IPS DF 4.7 (cell line): ENCODE results near the gene IL4I1.
"Not testable (repeated sequence)": the region's sequence is repeated elsewhere in the genome, so short reads cannot be mapped to it uniquely, and the experiment has no call there.

Experiments
- DNase-seq: peaks from one replicate; pipeline ENCODE4 v3.0.0-alpha.2; 2013; ENCODE audit warnings: low spot score; ENCODE audit errors: extremely low read depth

The IL4I1 gene, protein sequence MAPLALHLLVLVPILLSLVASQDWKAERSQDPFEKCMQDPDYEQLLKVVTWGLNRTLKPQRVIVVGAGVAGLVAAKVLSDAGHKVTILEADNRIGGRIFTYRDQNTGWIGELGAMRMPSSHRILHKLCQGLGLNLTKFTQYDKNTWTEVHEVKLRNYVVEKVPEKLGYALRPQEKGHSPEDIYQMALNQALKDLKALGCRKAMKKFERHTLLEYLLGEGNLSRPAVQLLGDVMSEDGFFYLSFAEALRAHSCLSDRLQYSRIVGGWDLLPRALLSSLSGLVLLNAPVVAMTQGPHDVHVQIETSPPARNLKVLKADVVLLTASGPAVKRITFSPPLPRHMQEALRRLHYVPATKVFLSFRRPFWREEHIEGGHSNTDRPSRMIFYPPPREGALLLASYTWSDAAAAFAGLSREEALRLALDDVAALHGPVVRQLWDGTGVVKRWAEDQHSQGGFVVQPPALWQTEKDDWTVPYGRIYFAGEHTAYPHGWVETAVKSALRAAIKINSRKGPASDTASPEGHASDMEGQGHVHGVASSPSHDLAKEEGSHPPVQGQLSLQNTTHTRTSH

DNA sequence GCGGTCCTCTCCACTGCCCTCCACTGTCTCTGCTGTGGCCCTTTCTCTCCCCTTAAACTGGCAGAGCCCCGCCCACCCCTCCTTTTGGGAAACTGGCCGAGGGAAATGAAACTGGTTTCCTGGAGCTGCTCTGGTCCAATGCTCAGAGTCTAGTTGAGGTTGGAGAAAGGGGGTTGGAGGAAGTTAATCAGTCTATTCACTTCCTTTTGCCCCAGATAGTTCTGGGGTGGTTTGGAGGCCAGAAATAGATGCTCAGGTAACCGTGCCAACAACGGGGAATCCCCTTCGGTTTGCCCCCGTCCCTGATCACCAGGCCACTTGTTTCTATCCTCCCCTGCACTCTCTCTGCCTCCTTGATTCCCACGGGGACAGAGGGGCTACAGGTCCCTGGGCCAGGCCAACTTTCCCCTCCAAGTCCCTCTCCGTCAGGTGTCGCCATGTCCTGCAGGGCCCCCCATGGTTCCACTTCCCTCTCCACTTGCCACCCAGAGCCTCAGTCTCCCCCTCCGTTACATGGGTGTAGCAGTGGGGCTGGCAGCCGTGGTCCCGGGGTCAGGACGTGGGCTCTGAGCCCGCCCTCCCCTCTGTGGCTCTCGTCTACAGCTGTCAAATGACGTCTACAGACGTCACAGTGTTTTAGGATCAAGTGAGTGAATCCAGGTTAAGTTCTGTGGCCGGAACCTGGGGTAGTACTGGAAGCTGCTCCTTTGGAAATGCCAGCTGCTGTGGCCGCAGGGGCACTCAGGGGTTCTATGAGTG lies at the start of gene IL4I1:
Gene IL4I1, minus strand, starts transcription at position 25 of the 759 bp plus-strand sequence. CDS start 727 bp downstream, outside the sequence.
- DNase-seq, result no peak

GRCh38 chr19:49946415-49946814 lies 49.7 kb upstream of the IL4I1 start:
- no peak for DNase-seq

GRCh38 chr19:49944567-49944966 lies 47.9 kb upstream of the IL4I1 start:
- not testable (repeated sequence) for DNase-seq

DNA sequence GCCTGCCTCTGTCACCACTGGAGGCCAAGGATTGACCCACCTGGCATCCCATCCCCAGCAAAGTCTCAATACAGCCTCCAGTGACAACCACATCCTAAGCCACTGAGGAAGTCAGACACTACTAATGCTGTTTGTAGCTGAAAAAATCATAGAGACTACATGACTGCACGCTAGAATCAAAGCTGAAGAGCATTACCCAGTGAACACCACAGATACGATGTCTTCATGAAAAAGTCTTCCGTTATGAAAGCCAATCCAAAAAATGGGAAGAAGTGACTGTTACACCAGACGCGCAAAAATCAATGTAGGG lies 43.8 kb upstream of the IL4I1 start:
- no peak for DNase-seq

DNA sequence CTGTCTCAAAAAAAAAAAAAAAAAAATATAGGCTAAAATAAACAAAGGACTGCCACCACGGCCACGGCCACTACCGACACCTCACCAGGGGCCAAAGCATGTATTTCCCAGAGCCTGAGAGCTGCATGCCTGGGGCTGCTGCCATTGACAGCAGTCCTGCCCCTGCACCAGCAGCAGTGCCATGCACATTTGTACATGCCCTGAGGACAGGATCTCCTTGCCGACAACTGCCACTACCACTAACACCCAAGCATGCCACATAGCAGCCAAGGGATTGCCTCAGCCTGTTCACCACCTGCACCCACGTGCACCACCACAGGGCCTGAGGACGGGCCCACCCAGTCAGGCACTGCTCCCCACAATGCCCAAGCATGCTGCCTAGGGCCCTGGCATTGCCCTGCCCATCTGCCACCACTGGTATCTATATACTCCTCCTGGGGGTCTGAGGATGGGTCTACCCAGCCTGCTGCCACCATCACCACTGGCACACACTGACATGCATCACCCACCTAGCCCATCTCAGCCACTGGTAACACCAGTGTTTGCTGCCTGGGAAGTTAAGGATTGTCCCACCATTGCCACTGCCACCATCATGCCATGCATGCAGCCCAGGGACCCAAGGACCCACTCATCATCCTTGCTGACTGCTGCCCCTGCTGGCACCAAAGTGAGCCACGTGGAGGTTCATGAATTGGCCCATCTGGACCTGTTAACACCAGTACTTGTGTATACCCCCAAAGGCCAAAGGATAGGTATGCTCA lies 43.2 kb upstream of the IL4I1 start:
- no peak for DNase-seq

GRCh38 chr19:49938662-49939061 lies 42.0 kb upstream of the IL4I1 start:
- DNase-seq, result no peak

- DNase-seq, result no peak
Observed at GRCh38 chr19:49937750-49938381, 41.2 kb upstream of the IL4I1 start.

DNA sequence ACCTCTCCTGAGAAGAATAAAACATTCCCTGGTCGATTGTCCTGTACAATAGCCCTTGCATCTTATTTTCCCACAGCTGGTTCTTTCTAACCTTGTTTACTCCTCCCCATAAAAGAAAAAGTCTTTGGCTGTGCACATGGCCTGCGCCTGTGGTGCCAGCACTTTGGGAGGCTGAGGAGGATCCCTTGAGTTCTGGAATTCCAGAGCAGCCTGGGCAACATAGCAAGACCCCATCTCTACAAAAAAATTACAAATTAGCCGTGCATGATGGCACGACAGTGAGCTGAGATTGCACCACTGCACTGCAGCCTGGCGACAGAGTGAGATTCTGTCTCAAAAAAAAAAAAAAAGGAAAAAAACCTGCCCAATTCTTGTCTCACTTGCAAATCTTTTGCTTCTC lies 39.9 kb upstream of the IL4I1 start:
- DNase-seq, result no peak

DNA sequence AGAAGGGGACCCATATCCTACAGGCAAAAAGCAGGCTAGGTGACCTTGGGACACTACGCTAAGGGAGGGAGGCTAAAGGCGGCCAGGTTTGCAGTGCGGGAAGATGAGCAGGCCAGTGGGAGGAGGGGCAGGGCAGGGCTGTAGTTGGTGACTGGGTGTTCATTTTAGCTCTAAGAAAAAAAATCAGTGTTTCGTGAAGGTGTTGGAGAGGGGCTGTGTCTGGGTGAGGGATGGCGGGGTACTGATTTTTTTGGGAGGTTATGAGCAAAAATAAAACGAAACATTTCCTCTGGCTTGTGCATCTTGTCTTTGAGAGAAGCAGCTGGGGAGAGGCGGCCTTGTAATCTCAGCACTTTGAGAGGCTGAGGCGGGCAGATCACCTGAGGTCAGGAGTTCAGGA lies 37.0 kb upstream of the IL4I1 start:
- DNase-seq, result no peak

DNA sequence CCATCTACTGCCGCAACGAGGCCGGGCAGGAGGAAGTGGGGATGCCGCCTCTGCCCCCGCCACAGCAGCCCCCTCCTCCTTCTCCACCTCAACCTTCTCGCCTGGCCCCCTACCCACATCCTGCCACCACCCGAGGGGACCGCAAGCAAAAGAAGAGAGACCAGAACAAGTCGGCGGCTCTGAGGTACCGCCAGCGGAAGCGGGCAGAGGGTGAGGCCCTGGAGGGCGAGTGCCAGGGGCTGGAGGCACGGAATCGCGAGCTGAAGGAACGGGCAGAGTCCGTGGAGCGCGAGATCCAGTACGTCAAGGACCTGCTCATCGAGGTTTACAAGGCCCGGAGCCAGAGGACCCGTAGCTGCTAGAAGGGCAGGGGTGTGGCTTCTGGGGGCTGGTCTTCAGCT lies 36.0 kb upstream of the IL4I1 start:
- DNase-seq, result no peak

DNA sequence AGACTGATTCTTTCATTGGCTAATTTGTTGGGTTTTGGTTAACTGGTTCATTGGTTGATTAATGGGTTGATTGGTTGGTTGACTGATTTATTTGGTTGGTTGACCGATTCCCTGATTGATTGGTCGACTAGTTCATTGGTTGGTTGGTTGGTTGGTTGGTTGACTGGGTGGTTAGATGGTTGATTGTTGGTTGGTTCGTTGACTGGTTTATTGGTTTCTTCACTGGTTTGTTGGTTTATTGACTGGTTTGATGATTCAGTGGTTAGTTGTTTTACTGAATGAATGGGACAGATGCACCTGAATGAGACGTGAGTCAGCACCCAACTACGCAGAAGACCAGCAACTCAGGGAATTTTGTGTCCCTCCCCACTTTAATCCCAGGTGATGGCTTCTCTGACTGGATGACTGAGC lies 35.4 kb upstream of the IL4I1 start:
- no peak for DNase-seq

GRCh38 chr19:49931293-49932040 lies 34.8 kb upstream of the IL4I1 start:
- no peak for DNase-seq

GRCh38 chr19:49930483-49931011 lies 33.9 kb upstream of the IL4I1 start:
- DNase-seq, result no peak

- no peak for DNase-seq
Observed at GRCh38 chr19:49929611-49930482, 33.2 kb upstream of the IL4I1 start.

DNA sequence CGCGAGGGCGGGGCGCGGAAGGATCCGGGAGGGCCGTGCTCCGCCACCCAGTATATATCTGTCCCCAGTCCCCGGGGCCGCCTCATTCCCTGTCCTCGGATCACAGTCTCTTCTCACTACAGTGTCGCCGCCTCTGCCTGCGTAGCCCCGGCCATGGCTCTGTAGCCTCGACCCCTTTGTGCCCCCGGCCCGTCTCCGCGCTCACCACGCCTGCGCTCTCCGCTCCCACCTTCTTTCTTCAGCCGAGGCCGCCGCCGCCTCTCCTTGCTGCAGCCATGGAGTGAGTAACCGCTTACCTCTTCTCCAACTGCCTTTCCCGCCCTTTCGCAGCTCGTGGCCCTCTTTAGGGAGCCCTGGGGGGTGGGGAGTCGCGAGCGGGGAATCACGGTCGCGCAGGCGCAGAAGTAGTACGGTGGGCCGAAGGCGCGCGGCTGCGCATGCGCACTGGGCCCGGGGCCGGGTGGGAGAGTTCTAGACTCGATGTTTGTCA lies 32.5 kb upstream of the IL4I1 start, which contains the start of the genes ATF5 and NUP62:
Gene ATF5, plus strand, starts transcription at position 85 of the 490 bp plus-strand sequence. CDS start 1,646 bp downstream, outside the sequence.
Gene NUP62, minus strand, starts transcription at position 384 of the 490 bp plus-strand sequence. CDS start 19,697 bp downstream, outside the sequence.
- DNase-seq, result no peak

DNA sequence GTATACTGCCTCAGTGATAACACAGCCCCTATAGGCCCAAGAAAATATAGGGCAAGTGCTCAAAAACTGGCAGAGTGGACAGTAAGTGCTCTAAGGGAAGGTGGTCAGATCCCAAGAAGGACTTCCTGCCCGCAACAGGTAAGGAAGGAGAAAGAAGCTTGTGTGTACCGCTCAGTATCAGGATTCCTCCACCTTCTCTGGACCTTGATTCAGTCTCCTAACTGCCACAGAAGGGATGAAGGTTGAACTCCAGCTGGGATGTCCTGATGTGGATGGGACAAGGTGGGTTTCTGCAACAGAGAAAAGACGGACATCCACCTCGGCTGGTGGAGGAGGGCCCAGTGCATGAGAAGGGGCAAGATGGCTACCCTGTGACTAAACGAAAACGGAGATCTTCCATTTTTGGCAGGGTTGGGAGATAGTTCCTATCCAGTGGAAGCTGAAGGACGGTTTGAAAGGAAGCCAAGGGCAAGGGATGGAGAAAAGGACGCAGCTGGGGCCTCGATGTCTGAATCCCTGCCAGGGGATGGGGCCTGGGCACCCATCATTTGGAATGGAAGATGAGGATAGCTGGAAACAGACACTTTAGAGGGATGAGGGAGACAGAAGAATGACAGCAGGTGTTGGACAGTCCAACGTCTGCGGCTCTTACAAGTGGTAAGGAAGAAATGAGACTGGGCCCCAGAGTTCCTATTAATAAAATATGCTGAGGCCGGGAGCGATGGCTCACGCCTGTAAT lies 31.0 kb upstream of the IL4I1 start:
- DNase-seq, result no peak

- DNase-seq, result no peak
Observed at GRCh38 chr19:49926515-49926914, 29.8 kb upstream of the IL4I1 start.

DNA sequence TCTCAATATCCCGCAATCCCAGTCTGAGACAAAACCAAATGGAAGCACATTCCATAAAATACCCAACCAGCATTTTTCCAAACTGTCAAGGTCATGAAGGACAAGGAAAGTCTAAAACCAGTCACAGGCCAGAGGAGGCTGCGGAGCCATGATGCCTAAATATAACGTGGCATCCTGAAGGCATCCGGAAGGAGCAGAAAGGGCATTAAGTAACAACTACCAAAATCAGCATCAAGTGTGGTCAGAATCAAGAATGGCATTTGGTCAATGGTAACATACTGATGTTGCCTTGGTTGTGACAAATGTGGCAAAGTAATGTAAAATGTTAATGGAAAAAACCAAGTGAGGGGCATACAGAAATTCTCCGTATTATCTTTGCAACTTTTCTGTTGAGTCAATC lies 28.8 kb upstream of the IL4I1 start:
- no peak for DNase-seq
